Endothelial cell of umbilical vein (primary cell): ENCODE data around the gene IPO9. TPM values are rescaled to one million over a fixed set of nuclear protein-coding genes. Genes with fewer than 3 reads are reported as not detected.

Source experiments
- BruUV-seq: library from RNA; stranded (reverse); fragments of 400-500 nt; replicated peaks from 2 replicates; lab custom pipeline; 2021; lab: Mats Ljungman, UMichigan
- CTCF ChIA-PET: fragments of 300-600, 350-600 bp; sonication (Branson Sonifier 250); formaldehyde crosslinking; loops from one replicate; lab custom pipeline; 2021; ENCODE audit warnings: antibody characterized with exemption, inconsistent platforms; lab: Charles Lee
- POLR2A ChIA-PET: fragments of 300-600, 350-600 bp; sonication (Branson Sonifier 250); formaldehyde crosslinking; loops from one replicate; lab custom pipeline; 2021; ENCODE audit warnings: antibody characterized with exemption, inconsistent platforms; lab: Charles Lee
- DNase-seq: peaks from one replicate; pipeline ENCODE4 v3.0.0-alpha.2; 2011; ENCODE audit warnings: low read depth, low spot score
- FAIRE-seq: peaks from 2 replicates; lab custom pipeline; 2011; peaks lifted over from hg19 to GRCh38; lab: Jason Lieb, UNC
- H2AFZ ChIP-seq: 2 replicates; pipeline ENCODE4 v1.6.0; 2012; ENCODE audit warnings: low read depth, low read length, control low read depth, inconsistent platforms
- H3K27ac ChIP-seq: 2 replicates; pipeline ENCODE4 v1.5.1; 2011; ENCODE audit warnings: low read depth, mild to moderate bottlenecking, control low read depth, low read length, moderate library complexity; ENCODE audit not compliant: insufficient read depth
- H3K27me3 ChIP-seq, 2 experiments: 2 replicates each; pipeline versions ENCODE4 v1.6.0 to v1.6.1; 2011; ENCODE audit warnings: low read length in 2 of 2, mixed read lengths in 1 of 2; ENCODE audit not compliant: control insufficient read depth in 2 of 2, insufficient read depth in 2 of 2
- H3K36me3 ChIP-seq, 2 experiments: 2 replicates in 1 of 2; 3 replicates in 1 of 2; pipeline ENCODE4 v1.5.1; 2011; ENCODE audit warnings: low read length in 2 of 2, mild to moderate bottlenecking in 1 of 2, moderate library complexity in 1 of 2; ENCODE audit not compliant: control insufficient read depth in 2 of 2, insufficient read depth in 2 of 2; ENCODE audit errors: extremely low read depth in 1 of 2
- H3K4me1 ChIP-seq: 3 replicates; pipeline ENCODE4 v1.5.1; 2011; ENCODE audit warnings: mild to moderate bottlenecking, low read length; ENCODE audit not compliant: control insufficient read depth, insufficient read depth; ENCODE audit errors: extremely low read depth
- H3K4me2 ChIP-seq: 2 replicates; pipeline ENCODE4 v1.6.1; 2011; ENCODE audit warnings: low read length, control low read depth, mixed read lengths; ENCODE audit not compliant: insufficient read depth
- H3K4me3 ChIP-seq, 3 experiments: fragments of 200-600 bp in 1 of 3; sonication (generic), shearing (Covaris generic) in 1 of 3; replicated peaks in 1 of 3; 2 replicates each; pipeline ENCODE4 v1.5.1; 2011 to 2016; ENCODE audit warnings: control low read depth in 3 of 3, low read length in 3 of 3, mild to moderate bottlenecking in 2 of 3, inconsistent platforms in 1 of 3, low read depth in 1 of 3, moderate library complexity in 1 of 3; ENCODE audit not compliant: insufficient read depth in 1 of 3
- H3K79me2 ChIP-seq: 2 replicates; pipeline ENCODE4 v1.6.0; 2012; ENCODE audit warnings: low read length, inconsistent platforms; ENCODE audit not compliant: control insufficient read depth, insufficient read depth
- H3K9ac ChIP-seq: replicated peaks from 2 replicates; pipeline ENCODE3; 2011; ENCODE audit warnings: low read length, control low read depth; ENCODE audit not compliant: insufficient read depth; ENCODE audit errors: extremely low read depth
- H3K9me1 ChIP-seq: replicated peaks from 3 replicates; pipeline ENCODE4 v1.6.0; 2011; ENCODE audit warnings: mild to moderate bottlenecking, low read length; ENCODE audit not compliant: control insufficient read depth, insufficient read depth; ENCODE audit errors: extremely low read depth
- H3K9me3 ChIP-seq: replicated peaks from 2 replicates; pipeline ENCODE4 v1.5.1; 2012; ENCODE audit warnings: low read length, inconsistent platforms; ENCODE audit not compliant: control insufficient read depth, insufficient read depth
- H4K20me1 ChIP-seq: replicated peaks from 2 replicates; pipeline ENCODE3; 2011; ENCODE audit warnings: mild to moderate bottlenecking, low read length; ENCODE audit not compliant: control insufficient read depth, insufficient read depth; ENCODE audit errors: extremely low read depth
- EZH2 ChIP-seq: IDR thresholded peaks from 2 replicates; pipeline ENCODE4 v1.6.1; 2012; ENCODE audit warnings: borderline replicate concordance, low read depth, mild to moderate bottlenecking, moderate library complexity, low read length, inconsistent platforms; ENCODE audit not compliant: severe bottlenecking
- FOS ChIP-seq: IDR thresholded peaks from 2 replicates; pipeline ENCODE4 v1.6.1; 2011; ENCODE audit warnings: mild to moderate bottlenecking, low read length, moderate library complexity, borderline replicate concordance; ENCODE audit not compliant: insufficient read depth
- GATA2 ChIP-seq: IDR thresholded peaks from 2 replicates; pipeline ENCODE4 v1.7.0; 2011; ENCODE audit warnings: low read depth, mild to moderate bottlenecking, moderate library complexity, mixed read lengths, low read length; ENCODE audit not compliant: insufficient read length, insufficient read depth
- JUN ChIP-seq: IDR thresholded peaks from 2 replicates; pipeline ENCODE4 v1.6.1; 2011; ENCODE audit warnings: borderline replicate concordance, low read depth; ENCODE audit not compliant: insufficient read length, insufficient read depth
- MAX ChIP-seq: IDR thresholded peaks from 2 replicates; pipeline ENCODE4 v1.6.1; 2011; ENCODE audit not compliant: insufficient read depth, insufficient read length
- MYC ChIP-seq: IDR thresholded peaks from one replicate; pipeline ENCODE4 v1.6.1; 2011; ENCODE audit warnings: mild to moderate bottlenecking, low read depth, low read length
- POLR2A ChIP-seq: IDR thresholded peaks from 2 replicates; pipeline ENCODE4 v1.6.1; 2012; ENCODE audit warnings: low read depth, mild to moderate bottlenecking, control low read depth, low read length
- dilution Hi-C: fragments of 300-500 bp; cut with MboI; formaldehyde crosslinking; loops from one replicate; pipeline ENCODE4 v1.15.0; 2019; ENCODE audit warnings: low sequenced_read_pairs; ENCODE audit not compliant: extremely low pct_ligation_motif_present
- intact Hi-C: fragments of 100-400 bp; cut with micrococcal nuclease; formaldehyde crosslinking; loops from one replicate; pipeline ENCODE4 v1.10.0; 2022
- polyA plus RNA-seq, 4 experiments: library from polyadenylated mRNA; depleted of rRNA in 3 of 4; stranded (reverse) in 3 of 4; unstranded in 1 of 4; fragments of >200 nt; gene quantifications; 2 replicates each; pipeline versions ENCODE4 v1.2.1 to v1.2.3, GENCODE V29; 2011 to 2012; ENCODE audit warnings: missing spikeins in 1 of 4
- total RNA-seq: library from RNA; stranded (reverse); gene quantifications from 2 replicates; pipeline ENCODE4 v1.2.3, GENCODE V29; 2021
- TF ChIP-seq, protein P1 (sequence below), 2 donors: IDR thresholded peaks; 1 replicate in 1 of 2; 2 replicates in 1 of 2; pipeline ENCODE4 v1.5.1; 2011; ENCODE audit warnings: low read length in 2 of 2, mild to moderate bottlenecking in 2 of 2, moderate library complexity in 2 of 2, control low read depth in 1 of 2, inconsistent platforms in 1 of 2, low read depth in 1 of 2; ENCODE audit not compliant: insufficient read depth in 1 of 2; ENCODE audit errors: extremely low read depth in 1 of 2

Gene IPO9
- total and polyA plus RNA-seq, 2 donors (not counting 3 experiments of a cell fraction or from before 2014, with no cell fraction given) = 53.4 to 104 TPM

DNA sequence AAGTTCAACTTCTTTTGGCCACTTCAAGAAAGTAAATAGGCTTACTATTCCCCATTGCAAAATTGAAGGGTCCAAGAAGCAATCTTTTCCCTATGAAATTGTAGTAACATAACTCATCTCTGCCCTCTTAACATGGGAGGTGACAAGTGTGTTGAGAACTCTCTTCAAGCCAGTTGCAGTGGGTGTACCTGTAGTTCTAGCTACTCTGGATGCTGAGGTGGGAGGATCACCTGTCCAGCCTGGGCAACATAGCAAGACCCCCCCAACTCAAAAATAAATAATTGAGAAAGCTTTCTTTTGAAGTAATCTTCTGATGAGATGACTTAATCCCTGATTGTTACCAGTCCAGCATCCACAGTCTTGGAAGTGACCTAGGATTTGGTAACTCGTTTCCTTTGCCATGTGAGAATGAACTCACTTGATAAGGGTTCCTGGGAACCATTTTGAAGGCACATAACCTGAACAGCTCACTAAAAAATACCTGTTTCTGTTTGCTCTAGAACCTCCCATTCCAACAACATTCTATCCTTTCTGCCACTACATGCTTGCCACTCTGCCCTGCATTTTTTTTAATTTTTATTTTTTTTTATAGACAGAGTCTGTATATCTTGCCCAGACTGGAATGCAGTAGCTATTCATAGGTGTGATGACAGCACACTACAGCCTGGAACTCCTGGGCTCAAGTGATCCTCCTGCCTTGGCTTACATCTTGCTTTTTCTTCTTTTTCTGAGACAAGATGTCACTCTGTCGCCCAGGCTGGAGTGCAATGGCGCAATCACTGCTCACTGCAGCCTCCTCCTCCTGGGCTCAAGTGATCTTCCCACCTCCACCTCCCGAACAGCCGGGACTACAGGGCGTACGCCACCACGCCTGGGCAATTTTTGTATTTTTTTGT lies 1.4 kb upstream of the IPO9 start:
- peaks cover 14% of the 10 kb centered on the region for H3K4me1 ChIP-seq
- TF ChIP-seq, protein P1, sequence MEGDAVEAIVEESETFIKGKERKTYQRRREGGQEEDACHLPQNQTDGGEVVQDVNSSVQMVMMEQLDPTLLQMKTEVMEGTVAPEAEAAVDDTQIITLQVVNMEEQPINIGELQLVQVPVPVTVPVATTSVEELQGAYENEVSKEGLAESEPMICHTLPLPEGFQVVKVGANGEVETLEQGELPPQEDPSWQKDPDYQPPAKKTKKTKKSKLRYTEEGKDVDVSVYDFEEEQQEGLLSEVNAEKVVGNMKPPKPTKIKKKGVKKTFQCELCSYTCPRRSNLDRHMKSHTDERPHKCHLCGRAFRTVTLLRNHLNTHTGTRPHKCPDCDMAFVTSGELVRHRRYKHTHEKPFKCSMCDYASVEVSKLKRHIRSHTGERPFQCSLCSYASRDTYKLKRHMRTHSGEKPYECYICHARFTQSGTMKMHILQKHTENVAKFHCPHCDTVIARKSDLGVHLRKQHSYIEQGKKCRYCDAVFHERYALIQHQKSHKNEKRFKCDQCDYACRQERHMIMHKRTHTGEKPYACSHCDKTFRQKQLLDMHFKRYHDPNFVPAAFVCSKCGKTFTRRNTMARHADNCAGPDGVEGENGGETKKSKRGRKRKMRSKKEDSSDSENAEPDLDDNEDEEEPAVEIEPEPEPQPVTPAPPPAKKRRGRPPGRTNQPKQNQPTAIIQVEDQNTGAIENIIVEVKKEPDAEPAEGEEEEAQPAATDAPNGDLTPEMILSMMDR (IDR thresholded peaks at IDR 0.05; ENCODE audit: extremely low read depth in 1 of 2, insufficient read depth in 1 of 2, low read depth in 1 of 2, low read length in 2 of 2) = no peak
- no peak for TF ChIP-seq MAX
- no peak for TF ChIP-seq JUN
- no peak for TF ChIP-seq MYC
- TF ChIP-seq GATA2 = no peak
- peak; percentile 66 for TF ChIP-seq POLR2A
- no peak for TF ChIP-seq FOS
- TF ChIP-seq EZH2 = no peak
- no peak overlapping the region for H3K27ac ChIP-seq
- no peak for FAIRE-seq
- H3K4me3 ChIP-seq = no peak overlapping the region
- intact Hi-C loops = loop anchor here (2.0 kb wide), 1 partner anchor 145 kb away; no protein-coding TSS in a partner anchor
- H3K27me3 ChIP-seq = no peaks in the 10 kb centered on the region
- ChIA-PET POLR2A (no interaction called here), CTCF (interaction anchor here (1.0 to 2.9 kb wide), 10 partner anchors 8 to 118 kb away, joined by 3 to 21 read pairs (median 4); no protein-coding TSS in a partner anchor)
- H3K9me1 ChIP-seq = no peaks in the 10 kb centered on the region
- H3K79me2 ChIP-seq = peaks cover 34% of the 10 kb centered on the region
- no peaks in the 10 kb centered on the region for H3K9me3 ChIP-seq
- H3K36me3 ChIP-seq = peaks cover 3 to 4% of the 10 kb centered on the region in 2 experiments
- dilution Hi-C loops = no loop called here
- no peak overlapping the region for H3K9ac ChIP-seq
- no peak for DNase-seq
- H3K4me2 ChIP-seq = no peak overlapping the region
- H4K20me1 ChIP-seq = no peaks in the 10 kb centered on the region
- no peak overlapping the region for H2AFZ ChIP-seq
- no TSS peak for BruUV-seq
